ENCODE data around the gene INTS1. TPM values are rescaled to one million over a fixed set of nuclear protein-coding genes. Genes with fewer than 3 reads are reported as not detected.

INTS1 gene
- polyA plus RNA-seq, 2 of the 4 experiments (the other 2 are of a cell fraction), result 14.6 to 48.1 TPM

- TF ChIP-seq ZFP36 (IDR thresholded peaks at IDR 0.05; ENCODE audit: borderline replicate concordance, partially characterized antibody) (no peak), KDM5A (IDR thresholded peaks at IDR 0.05) (no peak), ATOH8 (CRISPR knock-in tag; IDR thresholded peaks at IDR 0.05; ENCODE audit: low read depth) (no peak), REST (IDR thresholded peaks at IDR 0.05) (peak; percentile 9; the same call in 1 of the 2 replicates), PHF8 (IDR thresholded peaks at IDR 0.05; ENCODE audit: borderline replicate concordance, low read depth) (no peak), PBX3 (IDR thresholded peaks at IDR 0.05) (no peak; the same call in 1 of the 2 replicates), CBX8 (IDR thresholded peaks at IDR 0.05) (no peak), SREBF2 (IDR thresholded peaks at IDR 0.05) (no peak), BCL3 (IDR thresholded peaks at IDR 0.05) (0 out of 3 replicates have a peak, but pooled peaks have one; percentile 19), POLR2AphosphoS2 (conservative IDR thresholded peaks at IDR 0.05; ENCODE audit: low read length) (no peak; the same call in none of the 2 replicates), GATA3 (IDR thresholded peaks at IDR 0.05; ENCODE audit: borderline replicate concordance) (no peak), NPAS2 (CRISPR knock-in tag; IDR thresholded peaks at IDR 0.05; ENCODE audit: borderline replicate concordance) (no peak), FOSL2 (IDR thresholded peaks at IDR 0.05) (no peak), FOSL2 (CRISPR knock-in tag; IDR thresholded peaks at IDR 0.05) (no peak), FOSB (CRISPR knock-in tag; IDR thresholded peaks at IDR 0.05) (peak; percentile 88), EHMT2 (IDR thresholded peaks at IDR 0.05; ENCODE audit: low read depth) (no peak), KDM1A (IDR thresholded peaks at IDR 0.05; ENCODE audit: low read depth) (no peak), RFX5 (IDR thresholded peaks at IDR 0.05) (no peak), SMC3 (IDR thresholded peaks at IDR 0.05) (no peak), ZSCAN20 (CRISPR knock-in tag; IDR thresholded peaks at IDR 0.05) (no peak), EHF (CRISPR knock-in tag; IDR thresholded peaks at IDR 0.05) (no peak), CHD2 (IDR thresholded peaks at IDR 0.05; ENCODE audit: low read length, partially characterized antibody) (no peak), ZNF302 (CRISPR knock-in tag; IDR thresholded peaks at IDR 0.05) (no peak), ELK1 (IDR thresholded peaks at IDR 0.05; ENCODE audit: low read depth, low read length) (no peak), JUN (IDR thresholded peaks at IDR 0.05) (0 out of 5 replicates have a peak, but pooled peaks of 1 of the 2 experiments have one; percentile 21), MAFK (IDR thresholded peaks at IDR 0.05; ENCODE audit: partially characterized antibody) (no peak), RAD21 (conservative IDR thresholded peaks at IDR 0.05 in 1 of 2, IDR thresholded peaks at IDR 0.05 in 1 of 2) (no peak), RNF2 (IDR thresholded peaks at IDR 0.05; ENCODE audit: borderline replicate concordance, low read depth) (no peak), POLR2A (IDR thresholded peaks at IDR 0.05; ENCODE audit: low read length) (no peak), HOXA7 (CRISPR knock-in tag; IDR thresholded peaks at IDR 0.05) (peak; percentile 88), ZC3H11A (IDR thresholded peaks at IDR 0.05) (no peak), TP53 (CRISPR knock-in tag; IDR thresholded peaks at IDR 0.05) (no peak)
Observed at GRCh38 chr7:1546909-1547776, 43.0 kb upstream of the INTS1 start (continued).

Data from A549 (cell line).